GM12878 (cell line): ENCODE measurements around the gene CLEC16A. TPM values are rescaled to one million over a fixed set of nuclear protein-coding genes. Genes with fewer than 3 reads are reported as not detected.

Experiments
- ATAC-seq: fragments of 200-7000 bp; cut with Tn5 transposase; 3 replicates; pipeline ENCODE4 v1.9.1; 2020; ENCODE audit warnings: mild to moderate bottlenecking, moderate library complexity
- BruUV-seq: library from RNA; stranded (reverse); fragments of 400-500 nt; replicated peaks from 2 replicates; lab custom pipeline; 2021; lab: Mats Ljungman, UMichigan
- CTCF ChIA-PET: fragments of 300-600 bp; sonication (Branson Sonifier 250); formaldehyde crosslinking; extraction: SDS; loops from one replicate; lab custom pipeline; 2021; ENCODE audit warnings: inconsistent platforms; lab: Yijun Ruan, JAX
- POLR2A ChIA-PET: fragments of 350-600 bp; formaldehyde crosslinking; extraction: SDS; loops from one replicate; lab custom pipeline; 2021; ENCODE audit warnings: inconsistent platforms; lab: Charles Lee
- RAD21 ChIA-PET: fragments of 300-600 bp; sonication (Branson Sonifier 250); formaldehyde crosslinking; loops from one replicate; lab custom pipeline; 2023; ENCODE audit warnings: antibody characterized with exemption; ENCODE audit not compliant: unreplicated experiment; lab: Charles Lee
- SMC1A ChIA-PET: fragments of 300-600 bp; sonication (Branson Sonifier 250); formaldehyde crosslinking; loops from one replicate; lab custom pipeline; 2023; ENCODE audit not compliant: unreplicated experiment, uncharacterized antibody; lab: Charles Lee
- DNase-seq: peaks from one replicate; pipeline ENCODE4 v3.0.0-alpha.2; 2011; ENCODE audit warnings: low read depth, low spot score
- FAIRE-seq: peaks from 3 replicates; lab custom pipeline; 2011; peaks lifted over from hg19 to GRCh38; lab: Jason Lieb, UNC
- H2AFZ ChIP-seq: 2 replicates; pipeline ENCODE4 v1.6.0; 2011; ENCODE audit warnings: low read depth, low read length, control low read depth; ENCODE audit not compliant: control insufficient read depth
- H3K27ac ChIP-seq: 2 replicates; pipeline ENCODE4 v1.5.1; 2011; ENCODE audit warnings: control low read depth; ENCODE audit not compliant: control insufficient read depth, insufficient read depth
- H3K27me3 ChIP-seq, 2 experiments: replicated peaks in 1 of 2; 2 replicates each; pipeline versions ENCODE4 v1.6.0 to v1.6.1; 2011; ENCODE audit warnings: low read length in 1 of 2; ENCODE audit not compliant: control insufficient read depth in 2 of 2, insufficient read depth in 2 of 2
- H3K36me3 ChIP-seq, 2 experiments: 2 replicates each; pipeline ENCODE4 v1.5.1; 2011; ENCODE audit warnings: low read length in 1 of 2; ENCODE audit not compliant: control insufficient read depth in 2 of 2, insufficient read depth in 2 of 2
- H3K4me1 ChIP-seq: 2 replicates; pipeline ENCODE4 v1.6.1; 2011; ENCODE audit warnings: mild to moderate bottlenecking, low read length, moderate library complexity, mixed read lengths; ENCODE audit not compliant: control insufficient read depth, insufficient read depth
- H3K4me2 ChIP-seq: 2 replicates; pipeline ENCODE4 v1.6.0; 2011; ENCODE audit warnings: control low read depth; ENCODE audit not compliant: control insufficient read depth, insufficient read depth
- H3K4me3 ChIP-seq: fragments of 200-600 bp; sonication (generic); 2 replicates; pipeline ENCODE4 v1.5.1; 2016
- H3K79me2 ChIP-seq: 2 replicates; pipeline ENCODE4 v1.6.0; 2011; ENCODE audit warnings: low read length; ENCODE audit not compliant: control insufficient read depth, insufficient read depth
- H3K9ac ChIP-seq: 2 replicates; pipeline ENCODE4 v1.8.0; 2011; ENCODE audit warnings: low read length, control low read depth, mixed read lengths; ENCODE audit not compliant: control insufficient read depth, insufficient read depth
- H3K9me3 ChIP-seq: replicated peaks from 3 replicates; pipeline ENCODE4 v1.5.1; 2011; ENCODE audit warnings: mild to moderate bottlenecking, low read length; ENCODE audit not compliant: control insufficient read depth, insufficient read depth
- H4K20me1 ChIP-seq: 2 replicates; pipeline ENCODE4 v1.6.0; 2011; ENCODE audit not compliant: control insufficient read depth, insufficient read depth
- BHLHE40 ChIP-seq, 2 experiments: fragments of 450-650 bp in 1 of 2; IDR thresholded peaks; 2 replicates each; pipeline ENCODE4 v1.6.1; 2011 to 2017; ENCODE audit warnings: low read depth in 2 of 2, borderline replicate concordance in 1 of 2, improper control_type of control experiment in 1 of 2, low read length in 1 of 2, mild to moderate bottlenecking in 1 of 2
- BMI1 ChIP-seq: fragments of 450-650 bp; IDR thresholded peaks from 2 replicates; pipeline ENCODE4 v1.6.1; 2016; ENCODE audit warnings: mild to moderate bottlenecking, moderate library complexity, borderline replicate concordance
- CUX1 ChIP-seq: IDR thresholded peaks from 2 replicates; pipeline ENCODE4 v1.6.1; 2012; ENCODE audit warnings: improper control_type of control experiment, low read depth, low read length; ENCODE audit not compliant: insufficient replicate concordance
- FOXM1 ChIP-seq: IDR thresholded peaks from 2 replicates; pipeline ENCODE4 v1.6.1; 2012; ENCODE audit warnings: low read depth, mild to moderate bottlenecking, inconsistent platforms, low read length, moderate library complexity
- GATAD2B ChIP-seq: fragments of 450-650 bp; conservative IDR thresholded peaks from 2 replicates; pipeline ENCODE4 v1.6.1; 2017; ENCODE audit warnings: low read depth, mild to moderate bottlenecking, moderate library complexity
- JUNB ChIP-seq: IDR thresholded peaks from 2 replicates; pipeline ENCODE4 v1.6.1; 2016; ENCODE audit warnings: antibody characterized with exemption, mild to moderate bottlenecking
- LARP7 ChIP-seq: fragments of 450-650 bp; IDR thresholded peaks from 2 replicates; pipeline ENCODE4 v1.6.1; 2017; ENCODE audit warnings: mild to moderate bottlenecking
- POLR2AphosphoS2 ChIP-seq: IDR thresholded peaks from 2 replicates; pipeline ENCODE4 v1.6.1; 2011; ENCODE audit warnings: low read depth, mild to moderate bottlenecking, low read length, improper control_type of control experiment, moderate library complexity
- YBX1 ChIP-seq: fragments of 450-650 bp; IDR thresholded peaks from 2 replicates; pipeline ENCODE4 v1.6.1; 2016; ENCODE audit warnings: antibody characterized with exemption
- WGBS: methylation state at CpG from one replicate; pipeline ENCODE4 v1.1.6; 2016; ENCODE audit warnings: low lambda C conversion rate; ENCODE audit not compliant: insufficient replicate concordance, insufficient coverage; ENCODE audit errors: missing lambda C conversion rate; 5-methylcytosine and 5-hydroxymethylcytosine counted together
- in situ Hi-C: fragments of 300-500 bp; cut with MboI; formaldehyde crosslinking; loops from 9 replicates; pipeline ENCODE4 v1.14.3; 2018; ENCODE audit warnings: mixed read lengths
- intact Hi-C: fragments of 100-400 bp; cut with micrococcal nuclease; formaldehyde crosslinking; loops from one replicate; pipeline ENCODE4 v1.14.2; 2022; ENCODE audit not compliant: unreplicated experiment
- polyA plus RNA-seq, 11 experiments: library from polyadenylated mRNA; depleted of rRNA in 4 of 11; unstranded in 6 of 11; stranded (reverse) in 5 of 11; fragments of >200 nt; fragmentation: Nextera tagmentation in 4 of 11; fragmentation: Illumina TruSeq in 1 of 11; extraction: Ambion mirVana in 4 of 11; extraction: Trizol in 1 of 11; gene quantifications; 1 replicate in 1 of 11; 2 replicates in 10 of 11; pipeline versions ENCODE4 v1.2.1 to v1.2.3, GENCODE V29; 2011 to 2016; ENCODE audit warnings: inconsistent platforms in 2 of 11, missing spikeins in 2 of 11, low read depth in 1 of 11
- total RNA-seq, 4 experiments: library from RNA; depleted of rRNA in 3 of 4; stranded (reverse); fragments of >200 nt in 3 of 4; fragmentation: Illumina TruSeq in 1 of 4; extraction: Trizol in 1 of 4; gene quantifications; 2 replicates each; pipeline versions ENCODE4 v1.2.1 to v1.2.3, GENCODE V29; 2013 to 2021

The CLEC16A gene
- total and polyA plus RNA-seq, 10 of the 15 experiments (the other 5 are each of a cell fraction or from before 2014, with no cell fraction given), result 1.5 to 28.8 (median 19.2) TPM

- Histone ChIP-seq H4K20me1 (no peaks in the 10 kb centered on the region), H3K27me3 (no peaks in the 10 kb centered on the region), H3K9ac (no peak overlapping the region), H3K4me2 (no peak overlapping the region), H3K36me3 (peaks cover 12 to 31% of the 10 kb centered on the region in 2 experiments; a peak in 3 of 4 replicates), H3K9me3 (no peaks in the 10 kb centered on the region), H3K4me3 (no peak overlapping the region), H3K27ac (no peak overlapping the region), H3K4me1 (no peaks in the 10 kb centered on the region), H2AFZ (no peak overlapping the region), H3K79me2 (no peaks in the 10 kb centered on the region)
- 98% methylated on average over 5 of the region's 6 CpGs for WGBS
- intact Hi-C loops (no loop called here), in situ Hi-C loops (no loop called here)
- ChIA-PET SMC1A (interaction anchor here (0.9 to 2.0 kb wide), 3 partner anchors 11 to 73 kb away, joined by 3 to 6 read pairs (median 3); no protein-coding TSS in a partner anchor), POLR2A (interaction anchor here (0.6 kb wide), 1 partner anchor 29 kb away, joined by 3 read pairs; no protein-coding TSS in a partner anchor), RAD21 (interaction anchor here (1.3 kb wide), 1 partner anchor 220 kb away, joined by 3 read pairs; the partner anchor contains the start of gene SOCS1), CTCF (no interaction called here)
- ATAC-seq (no peak), DNase-seq (no peak), FAIRE-seq (no peak)
- no TSS peak for BruUV-seq
- TF ChIP-seq BHLHE40 (IDR thresholded peaks at IDR 0.05; ENCODE audit: borderline replicate concordance in 1 of 2, low read depth in 2 of 2, low read length in 1 of 2) (no peak), GATAD2B (no peak), FOXM1 (no peak), BMI1 (no peak), POLR2AphosphoS2 (no peak), YBX1 (no peak), JUNB (no peak), LARP7 (no peak), CUX1 (no peak)
Observed at GRCh38 chr16:11036040-11036439, 91.7 kb downstream of the CLEC16A start.
